IPS-NIHi7 (cell line): ENCODE results near the gene PRCD.

Source experiments
- DNase-seq: peaks from one replicate; pipeline ENCODE4 v3.0.0; 2012; ENCODE audit warnings: mixed read lengths; ENCODE audit errors: extremely low spot score

The PRCD gene

DNA sequence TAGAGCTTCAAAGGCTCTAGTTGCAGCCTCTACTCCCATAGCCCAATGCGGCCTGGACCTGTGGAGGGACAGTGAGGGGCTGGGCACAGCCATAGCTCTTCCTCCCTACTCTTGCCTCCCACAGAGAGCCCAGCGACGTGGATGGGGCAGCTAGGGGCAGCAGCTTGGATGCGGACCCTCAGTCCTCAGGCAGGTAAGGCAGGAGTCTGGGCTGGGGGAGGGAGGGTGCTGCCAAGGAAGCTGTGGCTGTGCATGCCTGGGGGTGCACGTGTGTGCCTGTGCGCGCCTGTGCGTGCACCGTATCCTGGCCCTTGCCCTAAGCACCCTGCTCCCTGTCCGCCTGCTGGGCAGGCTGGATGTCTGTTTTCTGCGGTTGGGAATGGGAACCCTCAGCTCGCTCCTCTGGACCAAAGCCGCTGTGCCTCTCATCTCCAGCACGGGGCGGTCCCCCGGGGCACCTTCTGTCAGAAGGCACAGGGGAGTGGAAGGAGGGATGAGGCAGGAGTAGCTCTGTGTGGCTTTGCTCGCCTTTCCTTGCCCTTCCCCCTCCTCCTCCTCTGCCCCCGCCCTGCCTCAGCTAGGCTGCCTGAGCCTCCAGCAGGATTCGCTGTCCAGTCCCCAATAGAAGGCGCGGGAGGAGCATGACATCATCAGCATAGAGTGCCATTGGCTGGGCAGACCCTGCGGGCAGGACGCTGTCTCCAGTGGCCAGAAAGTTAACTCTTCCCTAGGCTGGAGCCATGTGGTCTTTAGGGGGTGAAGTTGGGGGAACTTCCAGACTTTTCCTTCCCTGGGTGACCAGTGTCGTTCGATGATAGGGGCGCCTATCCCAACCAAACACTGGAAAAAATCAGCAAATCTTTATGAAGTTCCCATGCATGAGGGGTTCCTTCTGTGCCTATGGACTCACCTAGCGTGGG is 797 bp downstream of the PRCD start:
- DNase-seq: peak; percentile 98

DNA sequence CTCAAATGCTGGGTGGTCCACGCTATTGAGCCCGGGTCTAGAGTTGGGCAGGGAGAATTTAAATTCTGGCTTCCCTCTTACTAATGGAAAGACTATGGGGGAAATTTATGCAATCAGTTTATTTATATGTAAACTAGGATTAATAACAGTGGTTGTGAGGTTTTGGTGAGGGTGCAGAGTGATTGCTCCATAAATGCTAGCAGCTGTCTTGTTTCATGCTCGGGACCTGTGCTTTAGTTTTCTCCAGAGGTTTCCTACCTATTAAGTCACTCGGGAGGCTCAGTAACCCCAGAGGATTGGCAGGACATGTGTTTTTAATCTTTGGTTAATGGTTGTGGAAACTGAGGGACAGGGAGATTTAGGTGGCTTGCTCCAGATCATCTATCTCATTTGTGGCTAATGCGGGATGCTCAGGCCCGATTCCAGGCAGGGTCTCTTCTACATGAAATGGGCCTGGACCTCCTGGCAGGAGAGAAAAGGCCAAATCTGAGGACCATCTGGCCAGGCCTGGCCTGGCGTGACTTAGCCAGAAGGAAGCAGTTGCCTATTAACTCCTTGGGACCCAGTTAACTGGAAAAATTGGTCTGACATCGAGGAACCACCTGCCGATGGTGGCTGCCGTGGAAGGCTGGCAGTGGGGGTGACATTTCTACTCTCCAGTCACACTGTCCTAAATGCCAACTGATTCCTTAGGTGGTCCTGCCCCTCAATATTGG is 2.1 kb downstream of the PRCD start:
- DNase-seq: no peak

DNA sequence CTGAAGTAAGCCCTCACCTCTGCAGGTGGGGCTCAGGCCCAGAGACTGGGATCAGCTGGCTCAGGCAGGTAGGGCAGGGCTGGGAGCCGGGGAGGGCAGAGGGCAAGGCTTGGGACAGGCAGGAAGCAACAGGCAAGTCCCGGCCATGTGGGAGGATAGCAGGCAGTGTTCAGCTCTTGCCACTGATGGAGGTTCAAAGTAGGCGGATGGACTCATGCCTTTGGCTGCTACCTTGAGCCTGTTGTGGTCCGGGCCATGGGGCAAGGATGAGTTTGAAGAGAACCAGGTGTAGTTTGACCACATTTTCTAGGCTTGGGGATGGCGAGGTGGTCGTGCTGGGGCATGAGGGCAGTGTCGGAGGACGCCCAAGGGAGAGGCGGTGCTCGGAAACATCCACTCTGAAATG is 2.7 kb downstream of the PRCD start:
- no peak for DNase-seq

DNA sequence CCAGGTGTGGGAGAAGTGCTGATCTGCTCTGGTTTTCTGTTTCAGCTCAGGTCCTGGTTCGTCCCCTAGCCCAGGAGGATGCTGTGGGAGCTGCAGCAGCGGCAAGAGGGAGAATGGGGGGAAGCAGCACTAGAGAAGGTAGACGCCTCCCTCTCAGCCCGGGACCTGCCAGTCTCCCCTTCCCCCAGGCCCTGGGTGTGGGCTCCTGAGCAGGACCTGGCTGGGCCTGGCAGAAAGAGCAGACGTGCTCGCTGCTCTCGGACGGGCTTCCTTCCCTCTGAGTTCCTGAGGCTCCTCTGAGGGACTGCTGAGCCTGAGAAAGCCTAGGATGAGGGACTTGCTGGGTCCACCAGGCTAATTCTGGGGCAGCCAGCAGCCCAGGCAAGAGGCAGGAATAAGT is 3.1 kb downstream of the PRCD start:
- DNase-seq: no peak

DNA sequence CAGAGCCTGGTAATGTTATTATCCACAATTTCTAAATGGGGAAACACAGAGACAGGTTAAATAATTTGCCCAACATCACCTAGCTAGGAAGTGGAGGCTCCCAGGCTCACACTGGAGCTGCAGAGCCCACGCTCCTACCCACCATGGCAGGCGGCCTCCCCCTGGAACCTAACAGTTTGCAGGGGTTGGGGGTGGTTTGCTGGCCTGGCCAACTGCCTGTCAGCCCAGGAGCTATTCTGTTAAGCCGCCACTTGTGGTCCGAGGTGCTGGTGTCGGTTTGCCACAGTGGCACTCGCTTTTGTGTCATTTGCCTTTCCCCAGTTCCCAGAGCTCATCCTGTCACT is 3.6 kb downstream of the PRCD start:
- DNase-seq: no peak

DNA sequence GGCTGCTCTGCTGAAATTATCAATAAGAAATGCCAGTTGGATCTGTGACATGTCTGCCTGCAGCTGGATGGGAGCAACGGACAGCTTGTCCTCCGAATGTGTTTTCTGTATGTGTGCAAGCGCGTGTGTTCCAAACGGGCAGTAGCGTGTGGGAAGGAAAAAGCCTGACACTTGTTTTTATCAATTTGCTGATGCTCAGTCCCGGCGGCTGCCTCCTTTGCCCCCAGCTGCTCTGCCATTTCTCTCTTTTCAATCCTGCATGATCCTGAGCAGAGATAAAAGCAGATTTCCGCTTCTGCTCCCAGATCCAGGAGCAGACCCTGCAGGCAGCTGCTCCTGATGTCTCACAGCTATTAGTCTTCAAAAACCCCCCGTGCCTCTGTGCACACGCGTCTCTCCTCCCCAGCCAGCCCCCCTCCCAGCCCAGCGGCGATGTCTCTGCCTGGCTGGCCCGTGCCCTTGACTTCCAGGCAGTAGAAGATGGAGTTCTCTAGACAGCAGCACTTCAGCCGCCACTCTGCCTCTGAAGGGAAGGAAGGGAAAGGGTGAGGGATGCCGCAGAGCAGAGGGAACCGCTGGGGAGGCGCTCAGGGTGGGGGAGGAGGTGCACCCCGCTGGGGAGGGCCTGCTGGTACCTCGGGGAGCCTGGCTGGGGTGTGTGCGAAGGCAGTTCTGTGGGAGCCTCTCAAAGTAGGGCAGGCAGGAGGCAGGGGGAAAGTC is 4.1 kb downstream of the PRCD start:
- no peak for DNase-seq

DNA sequence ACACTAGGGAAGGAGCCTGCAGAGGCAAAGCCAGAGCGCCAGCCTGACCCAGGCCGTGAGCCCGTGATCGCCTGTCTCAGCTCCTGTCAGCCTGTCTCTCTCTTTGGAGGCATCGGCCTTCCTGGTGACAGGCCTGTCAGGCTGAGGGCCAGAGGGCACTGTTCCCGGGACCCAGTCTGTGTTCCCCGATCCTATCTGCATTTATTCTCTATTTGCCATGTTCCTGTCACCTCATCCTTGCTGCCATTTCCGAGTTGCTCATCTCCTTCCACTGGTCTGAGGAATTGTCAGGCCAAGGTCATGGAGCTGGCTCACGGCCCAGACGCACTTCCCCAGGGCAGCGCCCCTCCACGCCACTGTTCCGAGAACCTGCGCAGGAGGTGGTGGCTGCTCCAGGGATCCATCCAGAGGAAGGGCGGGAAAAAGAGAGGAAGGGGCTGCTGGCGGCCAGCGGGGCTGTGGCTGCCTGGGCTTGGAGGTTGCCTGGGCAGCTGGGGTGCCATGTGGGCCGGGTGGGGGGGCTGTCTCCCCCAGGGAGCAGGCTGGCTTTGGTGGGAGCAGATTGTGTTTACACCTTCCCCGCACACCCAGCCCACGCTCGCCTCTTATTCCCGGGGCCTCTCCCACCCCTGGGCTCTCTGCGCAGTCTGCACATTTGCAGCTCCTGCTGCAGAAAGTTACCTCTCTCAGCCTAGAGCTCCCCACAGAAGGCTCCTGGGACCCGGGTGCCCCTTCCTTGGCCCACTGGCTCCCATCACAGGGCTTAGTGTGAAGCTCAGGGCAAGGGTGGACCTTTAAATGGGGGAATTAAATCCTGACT is 4.9 kb downstream of the PRCD start:
- no peak for DNase-seq

DNA sequence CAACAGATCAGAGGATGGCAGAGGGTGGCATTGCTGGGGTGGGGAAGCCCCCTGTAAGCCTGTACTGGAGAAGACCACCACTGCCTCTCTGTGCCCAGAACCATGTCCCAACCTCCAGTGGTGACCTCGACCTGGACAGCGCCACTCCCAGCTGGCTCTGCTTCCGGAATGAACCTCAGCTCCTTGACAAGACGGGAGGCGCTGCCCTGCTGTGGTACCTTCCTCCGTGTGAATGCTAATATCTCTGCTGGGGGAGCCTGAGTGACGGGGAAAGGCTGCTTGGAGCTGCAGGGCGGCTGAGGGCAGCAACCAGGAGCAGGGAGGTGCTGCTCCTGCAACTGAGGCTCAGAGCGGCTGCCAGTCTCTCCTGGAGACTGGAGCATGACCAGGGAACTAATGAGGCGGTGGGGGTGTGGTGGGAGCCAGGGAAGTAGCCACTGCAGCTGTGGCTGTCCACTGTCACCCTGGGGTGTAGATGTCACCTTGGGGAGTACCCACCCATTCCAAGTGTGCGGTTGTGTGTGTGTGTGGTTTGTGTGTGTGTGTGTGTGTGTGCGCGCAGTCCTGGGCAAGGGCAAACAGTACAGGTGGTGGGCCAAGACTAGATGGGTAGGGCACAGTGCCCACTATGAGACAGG is 6.2 kb downstream of the PRCD start:
- DNase-seq: no peak

DNA sequence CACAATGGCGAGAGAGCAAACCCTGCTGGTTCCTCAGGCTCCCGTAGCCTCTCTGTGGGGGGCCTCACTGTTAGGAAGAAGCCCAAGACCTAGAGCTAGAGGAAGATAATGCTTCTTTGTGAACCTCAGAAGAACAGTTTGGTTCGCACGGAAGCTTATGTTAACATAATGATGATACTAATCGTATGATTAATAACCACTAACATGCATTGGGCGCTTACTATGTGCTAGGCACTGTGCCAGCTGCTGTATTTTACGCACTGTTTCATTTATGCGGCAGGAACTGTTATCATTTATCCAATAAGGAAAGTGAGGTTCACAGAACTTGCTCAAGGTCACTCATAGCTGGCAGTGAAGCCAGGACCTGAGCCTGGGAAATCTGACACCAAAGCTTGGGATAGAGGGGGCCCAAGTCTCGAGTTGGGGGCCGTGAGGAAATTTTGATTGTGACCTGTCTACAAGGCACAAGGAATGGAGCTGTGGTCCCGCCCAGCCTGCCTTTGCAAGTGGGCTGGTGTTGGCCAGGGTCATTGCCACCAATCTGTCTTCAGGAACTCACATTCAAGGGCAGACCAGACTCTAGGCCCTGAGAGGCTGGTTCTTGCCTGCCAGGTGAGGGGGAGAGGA is 6.8 kb downstream of the PRCD start:
- DNase-seq: no peak

DNA sequence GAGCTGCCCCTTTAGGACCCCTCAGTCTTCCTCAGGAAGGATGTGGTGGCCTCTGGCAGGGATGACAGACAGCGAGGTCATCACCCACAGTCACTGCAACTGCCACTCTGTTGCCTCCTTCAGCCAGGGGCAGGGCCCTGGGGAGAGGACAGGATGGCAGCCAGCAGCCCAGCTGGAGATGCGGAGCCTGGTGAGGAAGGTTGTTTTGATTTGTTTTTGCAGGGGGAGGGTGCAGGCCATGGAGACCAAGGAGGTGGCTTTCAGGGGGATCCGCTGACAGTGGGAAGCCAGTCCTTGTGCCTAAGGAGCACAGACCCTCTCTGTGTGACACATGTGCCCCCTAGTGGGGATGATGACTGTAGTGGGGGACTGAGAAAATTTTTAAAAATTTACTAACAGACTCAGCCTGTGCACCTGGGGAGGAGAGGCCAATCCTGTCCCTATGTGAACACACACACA is 7.4 kb downstream of the PRCD start:
- DNase-seq: no peak

DNA sequence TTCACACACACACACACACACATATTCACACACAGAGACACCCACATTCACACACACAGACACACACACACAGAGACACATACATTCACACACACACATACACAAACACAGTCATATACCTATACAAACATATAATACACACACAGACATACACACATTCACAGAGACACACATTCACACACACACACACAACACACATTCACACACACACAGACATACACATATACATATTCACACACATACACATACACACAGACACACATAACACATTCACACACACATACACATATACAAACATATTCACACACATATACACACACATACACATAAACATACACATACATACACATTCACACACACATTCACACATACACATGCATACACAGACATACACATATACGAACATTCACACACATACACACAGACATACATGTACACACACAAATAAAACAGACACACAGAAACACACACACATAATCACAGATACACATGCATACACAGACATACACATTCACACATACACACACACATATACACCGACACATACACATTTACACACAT is 7.9 kb downstream of the PRCD start:
- DNase-seq: no peak

DNA sequence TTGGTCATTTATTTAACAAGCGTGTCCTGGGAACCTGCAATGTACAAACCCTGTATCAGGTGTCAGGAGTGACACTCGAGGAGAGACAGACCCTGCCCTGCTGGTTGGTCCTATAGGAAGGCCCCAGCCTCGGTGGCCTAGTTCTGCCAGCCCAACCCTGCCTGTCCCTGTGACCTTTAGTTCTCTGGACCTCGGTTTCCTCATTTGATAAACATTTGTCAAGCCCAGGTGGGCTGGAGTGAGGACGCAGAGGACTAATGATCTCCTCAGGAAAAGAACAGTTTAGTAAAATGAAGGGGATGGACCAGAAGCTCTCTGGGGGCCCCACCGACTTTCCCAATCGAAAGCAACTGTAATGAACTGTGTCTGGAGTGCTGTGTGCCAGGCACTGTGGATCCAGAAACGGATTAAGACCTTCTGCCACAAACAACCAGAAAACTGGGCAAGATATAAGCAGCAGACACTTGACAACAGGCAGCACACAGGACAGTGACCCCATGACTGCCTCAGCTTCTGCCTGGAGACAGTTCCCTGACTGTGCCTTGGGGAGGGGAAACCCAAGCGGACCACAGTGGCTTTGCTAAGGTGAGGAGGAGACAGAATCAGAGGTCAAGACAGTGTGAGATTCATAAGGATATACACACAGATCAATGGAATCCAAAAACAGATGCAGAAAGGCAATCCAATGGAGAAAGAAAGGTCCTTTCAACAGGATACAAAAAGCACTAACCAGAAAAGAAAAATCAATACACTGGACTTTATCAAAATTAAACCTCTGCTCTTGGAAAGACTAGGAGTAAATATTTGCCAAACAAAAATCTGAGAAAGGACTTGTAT is 8.8 kb downstream of the PRCD start:
- no peak for DNase-seq

DNA sequence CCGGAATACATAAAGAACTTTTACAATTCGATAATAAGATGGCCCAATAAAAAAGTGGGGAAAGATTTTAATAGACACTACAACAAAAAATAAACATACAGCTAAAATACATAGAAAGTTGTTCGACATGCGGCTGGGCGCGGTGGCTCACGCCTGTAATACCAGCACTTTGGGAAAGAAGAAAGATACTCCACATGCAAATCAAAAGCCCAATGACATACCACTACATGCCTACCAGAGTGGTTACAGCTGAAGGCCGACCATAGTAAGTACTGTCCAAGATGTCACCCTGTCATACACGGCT is 9.3 kb downstream of the PRCD start:
- no peak for DNase-seq

DNA sequence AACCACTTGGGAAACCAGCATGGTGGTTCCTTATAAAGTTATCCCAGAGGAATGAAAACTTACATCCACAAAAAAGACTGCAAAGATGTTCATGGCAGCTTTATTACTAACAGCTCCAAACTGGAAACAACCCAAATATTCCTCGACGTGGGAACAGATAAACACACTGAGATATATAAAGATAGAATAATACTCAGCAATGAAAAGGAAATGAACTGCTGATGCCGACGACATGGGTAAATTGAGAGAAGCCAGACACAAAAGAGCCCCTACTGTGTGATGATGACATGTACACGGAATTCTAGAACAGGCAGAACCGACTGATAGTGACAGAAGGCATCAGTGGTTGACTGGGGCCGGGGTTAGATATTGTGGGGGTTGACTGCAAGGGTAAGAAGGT is 9.7 kb downstream of the PRCD start:
- no peak for DNase-seq

DNA sequence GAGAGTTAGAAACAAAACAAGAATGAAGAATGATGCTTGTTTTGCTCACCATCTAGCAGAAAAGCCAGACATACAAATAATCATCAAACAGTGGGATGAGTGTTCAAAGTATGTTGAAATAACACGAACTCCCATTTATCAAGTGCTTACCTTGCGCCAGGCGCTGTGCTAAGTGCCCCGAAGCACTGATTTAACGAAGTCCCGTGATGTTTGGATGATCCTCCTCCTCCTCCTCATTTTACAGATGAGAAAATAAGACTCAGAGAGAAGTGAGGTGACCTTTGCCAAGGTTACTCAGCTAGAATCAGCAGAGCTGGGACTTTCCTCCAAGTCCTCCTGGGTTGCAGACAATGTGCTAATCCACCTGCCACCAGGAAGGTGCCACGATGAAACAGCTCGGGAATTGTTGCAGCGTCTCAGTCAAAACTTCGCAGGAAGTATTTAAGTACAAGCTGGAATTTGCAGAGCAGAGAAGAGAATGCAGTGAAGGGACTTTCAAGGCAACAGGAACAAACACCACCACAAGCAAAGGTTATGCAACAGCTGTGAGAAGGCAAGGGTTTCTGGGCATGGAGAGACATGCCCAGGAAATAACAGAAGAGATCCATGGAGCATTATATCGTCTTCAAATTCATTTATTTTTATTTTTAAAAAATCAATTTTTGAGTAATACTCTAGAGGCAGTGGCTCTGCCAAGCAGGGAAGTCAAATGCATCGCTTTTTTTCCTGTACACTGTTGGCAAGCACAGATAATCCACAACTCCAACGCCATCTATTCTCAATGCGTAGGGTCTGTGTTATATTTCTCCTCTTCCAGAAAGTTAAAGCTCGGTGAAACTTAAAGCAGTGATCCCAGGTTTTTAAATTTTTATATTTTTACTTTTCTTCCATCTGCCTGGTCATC is 11.1 kb downstream of the PRCD start:
- no peak for DNase-seq

DNA sequence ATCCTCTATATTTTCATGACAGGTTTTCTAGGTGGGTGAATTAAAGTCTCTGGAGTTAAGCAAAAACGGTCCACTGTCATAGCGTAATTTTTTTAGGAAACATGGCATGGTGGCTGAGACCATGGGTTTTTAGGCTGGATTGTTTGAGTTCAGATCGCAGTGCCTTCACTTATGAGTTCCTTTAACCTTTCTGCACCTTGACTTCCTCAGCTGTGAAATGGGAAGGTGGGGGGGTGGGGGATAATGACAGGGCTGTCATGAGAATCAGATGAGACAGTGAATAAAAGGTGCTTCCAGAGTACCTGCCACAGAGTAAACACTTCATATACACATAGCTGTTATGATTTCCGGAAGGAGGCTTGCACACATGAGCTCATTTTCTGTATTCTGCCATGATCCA is 11.8 kb downstream of the PRCD start:
- no peak for DNase-seq

DNA sequence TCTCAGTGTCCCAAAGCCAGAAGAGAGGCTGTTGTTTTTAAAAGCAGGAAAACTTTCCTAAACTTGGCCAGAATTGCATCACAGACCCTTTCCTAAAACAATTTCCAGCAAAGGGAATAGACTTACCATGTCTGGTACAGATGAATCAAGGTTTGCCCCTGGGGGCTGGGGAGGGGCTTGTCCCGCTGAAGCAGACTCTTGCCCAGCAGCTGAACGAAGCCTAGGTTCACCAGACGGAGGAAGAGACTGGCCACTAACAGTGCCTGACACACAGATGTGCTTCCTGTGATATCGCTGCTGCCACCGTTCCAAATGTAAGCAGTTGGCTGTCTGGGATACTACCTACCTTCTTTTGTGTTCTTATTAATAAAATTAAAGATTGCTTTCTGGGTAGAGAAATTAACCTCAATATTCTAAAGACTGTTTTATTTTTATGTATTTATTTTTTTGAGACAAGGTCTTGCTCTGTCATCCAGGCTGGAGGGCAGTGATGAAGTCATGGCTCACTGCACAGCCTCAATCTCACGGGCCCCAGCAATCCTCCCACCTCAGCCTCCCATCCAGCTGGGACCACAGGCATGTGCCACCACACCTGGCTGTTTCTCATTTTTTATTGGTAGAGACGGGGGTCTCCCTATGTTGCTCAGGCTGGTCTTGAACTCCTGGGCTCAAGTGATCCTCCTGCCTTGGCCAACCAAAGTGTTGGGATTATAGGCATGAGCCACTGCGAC is 13.5 kb downstream of the PRCD start:
- no peak for DNase-seq

DNA sequence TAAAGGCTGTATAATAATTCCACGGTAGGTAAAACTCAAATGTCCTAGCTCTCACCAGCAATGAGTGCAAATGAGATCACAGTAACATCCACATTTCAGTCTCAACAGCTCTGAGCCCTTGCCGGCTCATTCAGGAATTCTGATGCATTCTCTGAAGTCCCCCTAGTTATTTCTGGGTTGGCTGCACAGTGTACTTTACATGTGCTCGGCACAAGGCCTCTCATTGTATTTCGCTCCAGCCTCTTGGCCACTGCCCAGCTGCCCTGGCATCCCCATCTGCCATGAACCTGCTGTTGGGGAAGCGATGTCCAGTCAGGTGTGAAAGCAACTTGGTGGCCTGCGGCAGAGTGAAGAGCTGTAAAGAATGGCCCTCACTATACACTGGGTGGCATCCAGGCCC is 14.3 kb downstream of the PRCD start:
- no peak for DNase-seq
